A549 (cell line): ENCODE measurements around the gene LRRC17. TPM values are rescaled to one million over a fixed set of nuclear protein-coding genes. Genes with fewer than 3 reads are reported as not detected.

Source experiments
- ATAC-seq, 2 experiments: fragments of 200-7000 bp in 1 of 2; fragments of >200 bp in 1 of 2; cut with Nextera tagmentation in 1 of 2; cut with Tn5 transposase in 1 of 2; 3 replicates each; pipeline versions ENCODE4 v1.8.0 to v1.9.1; 2018 to 2020; ENCODE audit warnings: mild to moderate bottlenecking in 1 of 2, moderate library complexity in 1 of 2
- CTCF ChIA-PET: fragments of 300-600 bp; sonication (Branson Sonifier 250); formaldehyde crosslinking; extraction: SDS; loops from one replicate; lab custom pipeline; 2021; ENCODE audit warnings: antibody characterized with exemption, inconsistent platforms; lab: Yijun Ruan, JAX
- POLR2A ChIA-PET: fragments of 350-600 bp; formaldehyde crosslinking; extraction: SDS; loops from one replicate; lab custom pipeline; 2021; ENCODE audit warnings: antibody characterized with exemption, inconsistent platforms; lab: Yijun Ruan, JAX
- DNase-seq, 2 experiments: peaks; one replicate each; pipeline versions ENCODE4 v3.0.0 to v3.0.0-alpha.2; 2011 to 2016; ENCODE audit warnings: low read depth in 1 of 2, low spot score in 1 of 2
- FAIRE-seq: peaks from 2 replicates; lab custom pipeline; 2011; peaks lifted over from hg19 to GRCh38; lab: Jason Lieb, UNC
- H3K27ac ChIP-seq, 2 experiments: fragments of >200 bp; sonication (Bioruptor Twin); formaldehyde crosslinking; 3 replicates each; pipeline ENCODE4 v1.5.1; 2016 to 2017
- H3K4me1 ChIP-seq: fragments of >200 bp; sonication (Bioruptor Twin); formaldehyde crosslinking; 3 replicates; pipeline ENCODE4 v1.6.1; 2016
- H3K4me2 ChIP-seq: fragments of >200 bp; sonication (Bioruptor Twin); formaldehyde crosslinking; 3 replicates; pipeline ENCODE4 v1.6.1; 2016
- H3K4me3 ChIP-seq: fragments of >200 bp; sonication (Bioruptor Twin); formaldehyde crosslinking; 3 replicates; pipeline ENCODE4 v1.5.1; 2016
- H3K9me3 ChIP-seq: fragments of >200 bp; sonication (Bioruptor Twin); formaldehyde crosslinking; 3 replicates; pipeline ENCODE4 v1.6.1; 2016
- BHLHE40 ChIP-seq: IDR thresholded peaks from 2 replicates; pipeline ENCODE4 v1.6.1; 2012; ENCODE audit warnings: low read depth, low read length, inconsistent platforms
- CBX8 ChIP-seq: fragments of 200-600 bp; sonication (generic); IDR thresholded peaks from 2 replicates; pipeline ENCODE4 v1.6.1; 2016
- CHD2 ChIP-seq: fragments of 150-350 bp; IDR thresholded peaks from 2 replicates; pipeline ENCODE4 v1.6.1; 2014; ENCODE audit warnings: low read length; ENCODE audit not compliant: partially characterized antibody
- FOSL2 ChIP-seq, 2 experiments: fragments of 450-650 bp in 1 of 2; fragments of >200 bp in 1 of 2; sonication (Bioruptor Twin) in 1 of 2; formaldehyde crosslinking; IDR thresholded peaks; 2 replicates each; pipeline versions ENCODE4 v1.5.0 to v1.6.1; 2016 to 2020; ENCODE audit warnings: mild to moderate bottlenecking in 1 of 2, moderate library complexity in 1 of 2
- KDM5A ChIP-seq: fragments of 200-600 bp; sonication (generic); IDR thresholded peaks from 2 replicates; pipeline ENCODE4 v1.6.1; 2016; ENCODE audit warnings: antibody characterized with exemption, mild to moderate bottlenecking
- NR3C1 ChIP-seq: fragments of >200 bp; sonication (Bioruptor Twin); formaldehyde crosslinking; IDR thresholded peaks from 3 replicates; pipeline ENCODE4 v1.6.1; 2017
- POLR2A ChIP-seq: IDR thresholded peaks from 2 replicates; pipeline ENCODE4 v1.6.1; 2012; ENCODE audit warnings: mild to moderate bottlenecking, low read length
- POLR2AphosphoS2 ChIP-seq: conservative IDR thresholded peaks from 2 replicates; pipeline ENCODE4 v1.6.1; 2012; ENCODE audit warnings: low read length, improper control_type of control experiment, inconsistent platforms
- RCOR1 ChIP-seq: fragments of 150-350 bp; IDR thresholded peaks from 2 replicates; pipeline ENCODE4 v1.6.1; 2014; ENCODE audit warnings: antibody characterized with exemption, low read length, low read depth
- SMC3 ChIP-seq: fragments of >200 bp; sonication (Bioruptor Twin); formaldehyde crosslinking; IDR thresholded peaks from 3 replicates; pipeline ENCODE4 v1.6.1; 2018; ENCODE audit warnings: inconsistent platforms
- TFCP2L1 ChIP-seq: fragments of 250-450 bp; sonication (Bioruptor Pico); IDR thresholded peaks from 2 replicates; pipeline ENCODE4 v1.5.0; 2021; ENCODE audit warnings: mild to moderate bottlenecking
- ZC3H11A ChIP-seq: fragments of 450-650 bp; IDR thresholded peaks from 2 replicates; pipeline ENCODE4 v1.6.1; 2014; ENCODE audit warnings: antibody characterized with exemption, mild to moderate bottlenecking
- ZNF302 ChIP-seq: fragments of 250-450 bp; sonication (Bioruptor Pico); IDR thresholded peaks from 2 replicates; pipeline ENCODE4 v1.9.0; 2021; ENCODE audit warnings: inconsistent platforms, mild to moderate bottlenecking, moderate library complexity
- WGBS: methylation state at CpG from one replicate; pipeline ENCODE4 v1.1.6; 2017; ENCODE audit errors: missing lambda C conversion rate; 5-methylcytosine and 5-hydroxymethylcytosine counted together
- polyA plus RNA-seq, 4 experiments: library from polyadenylated mRNA; depleted of rRNA in 3 of 4; stranded (reverse); fragments of >200 nt; fragmentation: RNase III in 1 of 4; extraction: RNeasy Plus Mini Kit Qiagen cat#74134 plus additional on column Dnase treatment in 1 of 4; gene quantifications; 2 replicates in 3 of 4; 3 replicates in 1 of 4; pipeline ENCODE4 v1.2.3, GENCODE V29; 2011 to 2017
- TF ChIP-seq, protein P1 (sequence below): IDR thresholded peaks from 2 replicates; pipeline ENCODE4 v1.6.1; 2012; ENCODE audit warnings: low read depth, borderline replicate concordance
- TF ChIP-seq, protein P2 (sequence below): IDR thresholded peaks from 2 replicates; pipeline ENCODE4 v1.6.1; 2012
- TF ChIP-seq, protein P3 (sequence below): fragments of >200 bp; sonication (Bioruptor Twin); formaldehyde crosslinking; IDR thresholded peaks from 2 replicates; pipeline ENCODE4 v1.6.1; 2016
- TF ChIP-seq, protein P4 (sequence below): fragments of >200 bp; sonication (Bioruptor Twin); formaldehyde crosslinking; IDR thresholded peaks from 3 replicates; pipeline ENCODE4 v1.6.1; 2016

Gene LRRC17
- polyA plus RNA-seq, 2 of the 4 experiments (the other 2 are of a cell fraction): 0.05 to 0.36 TPM

DNA sequence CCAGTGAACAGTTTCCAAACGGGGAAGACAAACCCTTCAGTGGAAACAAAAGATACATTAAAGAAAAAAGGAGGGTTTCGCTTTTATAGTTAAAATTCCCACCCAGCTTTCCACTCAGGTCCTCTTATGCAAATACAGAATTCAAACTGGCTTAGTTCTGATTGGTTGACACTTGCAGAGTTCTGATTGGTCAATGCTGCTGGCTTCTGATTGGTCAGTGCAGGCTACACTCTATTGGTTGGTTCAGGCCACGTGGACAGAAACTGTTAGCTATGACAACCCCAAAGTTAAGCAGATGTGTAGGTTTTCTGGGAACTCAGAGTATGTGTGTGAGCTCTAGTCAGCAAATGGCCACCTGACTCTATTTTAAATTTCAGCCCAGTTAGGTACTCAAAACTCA is 81.8 kb downstream of the LRRC17 start:
- ATAC-seq (no peak), FAIRE-seq (no peak), DNase-seq (no peak)
- Histone ChIP-seq H3K4me3 (no peak overlapping the region), H3K4me1 (peaks cover 37% of the 10 kb centered on the region), H3K4me2 (no peak overlapping the region), H3K27ac (no peak overlapping the region), H3K9me3 (0 out of 3 replicates have a peak, but pooled peaks cover 3% of the 10 kb centered on the region)
- no peak for TF ChIP-seq POLR2AphosphoS2
- TF ChIP-seq SMC3: no peak
- TF ChIP-seq, protein P1, sequence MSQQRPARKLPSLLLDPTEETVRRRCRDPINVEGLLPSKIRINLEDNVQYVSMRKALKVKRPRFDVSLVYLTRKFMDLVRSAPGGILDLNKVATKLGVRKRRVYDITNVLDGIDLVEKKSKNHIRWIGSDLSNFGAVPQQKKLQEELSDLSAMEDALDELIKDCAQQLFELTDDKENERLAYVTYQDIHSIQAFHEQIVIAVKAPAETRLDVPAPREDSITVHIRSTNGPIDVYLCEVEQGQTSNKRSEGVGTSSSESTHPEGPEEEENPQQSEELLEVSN: no peak
- TF ChIP-seq, protein P2, sequence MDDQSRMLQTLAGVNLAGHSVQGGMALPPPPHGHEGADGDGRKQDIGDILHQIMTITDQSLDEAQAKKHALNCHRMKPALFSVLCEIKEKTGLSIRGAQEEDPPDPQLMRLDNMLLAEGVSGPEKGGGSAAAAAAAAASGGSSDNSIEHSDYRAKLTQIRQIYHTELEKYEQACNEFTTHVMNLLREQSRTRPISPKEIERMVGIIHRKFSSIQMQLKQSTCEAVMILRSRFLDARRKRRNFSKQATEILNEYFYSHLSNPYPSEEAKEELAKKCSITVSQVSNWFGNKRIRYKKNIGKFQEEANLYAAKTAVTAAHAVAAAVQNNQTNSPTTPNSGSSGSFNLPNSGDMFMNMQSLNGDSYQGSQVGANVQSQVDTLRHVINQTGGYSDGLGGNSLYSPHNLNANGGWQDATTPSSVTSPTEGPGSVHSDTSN: no peak
- TF ChIP-seq TFCP2L1 (CRISPR knock-in tag): no peak
- TF ChIP-seq ZC3H11A: no peak
- TF ChIP-seq, protein P3, sequence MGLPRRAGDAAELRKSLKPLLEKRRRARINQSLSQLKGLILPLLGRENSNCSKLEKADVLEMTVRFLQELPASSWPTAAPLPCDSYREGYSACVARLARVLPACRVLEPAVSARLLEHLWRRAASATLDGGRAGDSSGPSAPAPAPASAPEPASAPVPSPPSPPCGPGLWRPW: no peak
- no peak for TF ChIP-seq FOSL2 (IDR thresholded peaks at IDR 0.05)
- no peak for TF ChIP-seq FOSL2 (CRISPR knock-in tag; IDR thresholded peaks at IDR 0.05)
- TF ChIP-seq KDM5A: no peak
- no peak for TF ChIP-seq ZNF302
- TF ChIP-seq, protein P4, sequence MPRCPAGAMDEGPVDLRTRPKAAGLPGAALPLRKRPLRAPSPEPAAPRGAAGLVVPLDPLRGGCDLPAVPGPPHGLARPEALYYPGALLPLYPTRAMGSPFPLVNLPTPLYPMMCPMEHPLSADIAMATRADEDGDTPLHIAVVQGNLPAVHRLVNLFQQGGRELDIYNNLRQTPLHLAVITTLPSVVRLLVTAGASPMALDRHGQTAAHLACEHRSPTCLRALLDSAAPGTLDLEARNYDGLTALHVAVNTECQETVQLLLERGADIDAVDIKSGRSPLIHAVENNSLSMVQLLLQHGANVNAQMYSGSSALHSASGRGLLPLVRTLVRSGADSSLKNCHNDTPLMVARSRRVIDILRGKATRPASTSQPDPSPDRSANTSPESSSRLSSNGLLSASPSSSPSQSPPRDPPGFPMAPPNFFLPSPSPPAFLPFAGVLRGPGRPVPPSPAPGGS: no peak
- TF ChIP-seq POLR2A: no peak
- no peak for TF ChIP-seq CHD2
- no peak for TF ChIP-seq NR3C1
- TF ChIP-seq BHLHE40: no peak
- TF ChIP-seq RCOR1: no peak
- no peak for TF ChIP-seq CBX8
- WGBS: 94% methylated on average over 3 of the region's 3 CpGs
- POLR2A ChIA-PET: no interaction called here
- CTCF ChIA-PET: no interaction called here

Other genes starting within 250 kb of the LRRC17 start
- 1.3 and 3.0 TPM in 2 replicates for gene POLR2J2, start 241.3 kb upstream of the LRRC17 start, polyA plus RNA-seq (2011; rRNA removed)
- gene POLR2J2, start 241.3 kb upstream of the LRRC17 start, polyA plus RNA-seq (2017; fragmentation: RNase III; extraction: RNeasy Plus Mini Kit Qiagen cat#74134 plus additional on column Dnase treatment): 0.19 to 0.53 TPM (median 0.43 TPM) in 3 replicates
- gene FAM185A, start 164.0 kb upstream of the LRRC17 start, polyA plus RNA-seq (2011; rRNA removed): 6.9 and 9.1 TPM in 2 replicates
- gene FAM185A, start 164.0 kb upstream of the LRRC17 start, polyA plus RNA-seq (2017; fragmentation: RNase III; extraction: RNeasy Plus Mini Kit Qiagen cat#74134 plus additional on column Dnase treatment): 7.4 to 8.1 TPM (median 7.5 TPM) in 3 replicates
- 0.70 and 0.78 TPM in 2 replicates for gene FBXL13, start 161.8 kb downstream of the LRRC17 start, polyA plus RNA-seq (2011; rRNA removed)
- 0.45 to 0.62 TPM (median 0.49 TPM) in 3 replicates for gene FBXL13, start 161.8 kb downstream of the LRRC17 start, polyA plus RNA-seq (2017; fragmentation: RNase III; extraction: RNeasy Plus Mini Kit Qiagen cat#74134 plus additional on column Dnase treatment)
- gene ARMC10, start 162.1 kb downstream of the LRRC17 start, polyA plus RNA-seq (2011; rRNA removed): 61.9 and 63.2 TPM in 2 replicates
- 35.2 to 39.8 TPM (median 36.6 TPM) in 3 replicates for gene ARMC10, start 162.1 kb downstream of the LRRC17 start, polyA plus RNA-seq (2017; fragmentation: RNase III; extraction: RNeasy Plus Mini Kit Qiagen cat#74134 plus additional on column Dnase treatment)
- 12.0 and 12.1 TPM in 2 replicates for gene NAPEPLD, start 236.1 kb downstream of the LRRC17 start, polyA plus RNA-seq (2011; rRNA removed)
- 8.2 to 10.1 TPM (median 8.2 TPM) in 3 replicates for gene NAPEPLD, start 236.1 kb downstream of the LRRC17 start, polyA plus RNA-seq (2017; fragmentation: RNase III; extraction: RNeasy Plus Mini Kit Qiagen cat#74134 plus additional on column Dnase treatment)